GM20000 (cell line): ENCODE results near the gene TBRG4.

Source experiments
- DNase-seq: peaks from one replicate; pipeline ENCODE4 v3.0.0; 2012; ENCODE audit warnings: low spot score
- CTCF ChIP-seq: IDR thresholded peaks from 2 replicates; pipeline ENCODE4 v1.5.1; 2012; ENCODE audit warnings: mild to moderate bottlenecking, control low read depth; ENCODE audit errors: extremely low read depth, missing control alignments

TBRG4 gene

DNA sequence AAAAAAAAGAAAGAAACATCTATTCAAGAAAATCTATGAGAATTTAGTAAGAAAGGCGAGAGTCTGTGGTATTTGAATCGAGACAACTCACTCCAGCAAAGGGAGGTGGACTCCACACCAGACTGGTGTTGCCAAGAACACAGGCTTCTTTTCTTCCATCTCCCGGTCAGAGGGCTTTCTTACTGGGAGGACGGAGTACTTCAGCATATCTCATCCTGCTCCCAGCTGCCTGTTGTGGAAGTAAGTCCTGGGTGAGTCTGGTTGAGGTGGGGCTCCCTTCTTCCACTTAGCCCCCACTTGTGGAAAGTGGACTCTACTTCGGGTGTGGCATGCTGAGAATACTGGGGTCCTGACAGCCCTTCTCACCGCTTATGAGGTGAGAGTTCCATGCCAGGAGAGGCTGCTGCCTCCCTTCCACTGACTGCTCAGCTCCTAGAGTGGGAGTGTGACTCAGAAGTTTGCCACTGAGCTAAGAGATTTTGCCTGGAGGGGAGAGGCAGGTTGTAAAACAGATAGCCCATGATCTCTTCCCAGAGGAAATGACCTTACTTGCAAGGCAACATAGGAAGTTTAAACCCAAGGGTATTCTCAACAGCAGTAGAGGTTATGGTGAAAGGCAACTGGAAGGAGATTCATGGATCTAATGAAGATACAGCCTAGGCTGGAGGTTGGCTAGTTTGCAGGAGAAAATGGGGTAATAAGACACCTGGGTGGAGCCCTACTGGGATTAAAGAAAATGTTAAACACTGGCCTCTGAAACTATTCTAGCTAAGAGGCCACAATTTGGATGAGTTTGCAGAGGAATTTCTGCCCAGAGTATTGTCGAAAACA, 19.2 kb downstream of the TBRG4 start:
- TF ChIP-seq CTCF: no peak
- DNase-seq: no peak

DNA sequence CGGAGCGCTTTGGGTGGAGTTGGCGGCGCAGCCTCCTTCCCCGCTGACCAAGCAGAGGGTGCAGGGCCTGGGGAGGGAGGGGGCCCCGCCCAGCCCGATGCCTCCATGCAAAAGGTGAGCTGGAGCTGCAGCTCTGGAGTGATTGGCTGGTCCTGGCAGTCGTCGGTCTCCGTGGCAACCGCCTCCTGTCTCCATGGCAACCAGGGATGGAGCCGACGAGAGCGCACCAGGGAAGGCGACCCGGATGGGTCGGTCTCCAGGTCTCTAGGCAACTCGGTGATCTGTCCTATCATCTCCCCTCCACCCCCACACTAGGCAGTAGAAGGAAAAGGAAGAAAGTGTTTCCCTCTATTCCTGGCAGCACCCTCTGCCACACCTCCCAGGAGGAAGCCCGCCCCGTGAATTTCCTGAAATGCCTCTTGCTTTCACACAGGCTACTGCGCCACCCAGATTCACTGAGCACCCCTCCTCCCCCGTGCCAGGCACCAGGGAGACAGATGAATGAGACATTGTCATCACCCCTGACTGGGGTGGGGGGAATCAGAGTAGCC, 22.1 kb downstream of the TBRG4 start:
- DNase-seq: peak; percentile 79

GRCh38 chr7:45088821-45089340, 22.6 kb downstream of the TBRG4 start, which contains the start of gene NACAD:
TSS of gene NACAD (minus strand) at chr7:45088969. CDS start at chr7:45088894, 75 bp downstream.
- TF ChIP-seq CTCF: no peak
- DNase-seq: no peak

More for the DNA sequence above, 22.1 kb downstream of the TBRG4 start:
- no peak for TF ChIP-seq CTCF

DNA sequence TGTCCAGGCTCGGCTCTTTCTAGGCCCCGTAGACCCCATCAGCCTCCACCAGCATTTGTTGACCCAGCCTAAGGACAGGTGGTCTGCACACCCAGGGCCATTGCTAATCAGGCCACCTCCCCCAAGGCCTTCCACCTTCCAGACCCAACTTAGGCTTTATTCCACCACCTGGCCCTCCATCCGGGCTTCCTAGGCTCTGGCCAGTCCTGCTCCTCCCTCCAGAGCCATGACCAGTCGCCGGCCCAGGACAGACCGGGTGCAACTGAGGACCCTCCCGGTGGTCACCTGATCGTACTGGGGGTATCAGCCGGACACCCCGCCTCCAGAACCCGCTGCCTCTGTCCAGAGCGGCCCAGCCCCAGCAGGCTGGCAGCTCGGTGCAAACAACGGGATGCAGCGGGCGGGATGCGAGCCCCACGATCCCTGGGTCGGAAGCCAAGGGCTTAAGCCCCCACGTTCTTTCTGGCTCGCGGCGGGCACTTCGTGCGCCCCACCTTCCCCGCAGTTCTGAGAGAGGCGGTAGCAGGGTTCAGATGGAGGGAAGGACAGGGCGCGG, 23.3 kb downstream of the TBRG4 start:
- DNase-seq: no peak
- no peak for TF ChIP-seq CTCF

DNA sequence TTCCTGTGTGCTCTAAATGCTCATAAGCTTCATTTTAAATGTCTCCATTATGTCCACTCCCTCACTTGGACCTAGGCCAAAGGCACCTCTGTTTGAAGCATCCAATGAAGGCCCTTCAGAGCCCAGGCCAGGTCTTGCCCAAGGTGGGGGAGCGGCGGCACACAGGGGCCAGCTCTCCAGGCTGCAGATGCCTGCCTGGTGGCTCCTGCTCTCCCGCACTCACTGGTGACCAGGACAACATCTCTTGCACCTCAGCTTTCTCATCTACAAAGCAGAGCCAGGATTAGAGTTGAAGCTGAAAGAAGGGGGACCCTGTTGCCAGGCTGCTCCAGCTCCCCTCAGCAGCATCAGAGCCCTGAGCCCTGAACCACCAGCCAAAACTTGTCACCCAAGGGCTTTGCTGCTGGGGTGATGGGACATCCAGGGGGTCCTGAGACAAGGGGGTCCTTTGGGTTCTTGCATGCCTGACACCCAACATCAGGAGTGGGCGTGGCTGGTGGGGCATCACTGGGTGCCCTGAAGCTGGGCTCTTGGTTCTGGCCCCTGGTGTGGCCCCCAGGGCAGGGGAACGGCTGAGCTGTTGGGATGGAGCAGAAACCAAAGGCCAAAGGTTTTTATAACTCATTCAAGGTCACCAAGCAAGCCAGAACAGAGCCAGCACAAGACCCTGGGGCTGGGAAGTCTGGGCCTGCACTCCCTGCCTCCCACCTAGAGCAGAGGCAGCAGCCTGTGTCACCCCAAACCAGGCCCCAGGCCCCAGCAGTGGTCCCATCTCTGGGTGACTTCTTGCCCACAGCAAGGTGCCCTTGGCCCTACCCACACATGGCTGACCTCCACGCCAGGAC, 24.0 kb downstream of the TBRG4 start:
- no peak for DNase-seq
- TF ChIP-seq CTCF: no peak

GRCh38 chr7:45086331-45087065, 25.0 kb downstream of the TBRG4 start:
- no peak for TF ChIP-seq CTCF
- DNase-seq: no peak
